SK-MEL-5 (cell line): ENCODE results near the gene MED27. TPM values are rescaled to one million over a fixed set of nuclear protein-coding genes. Genes with fewer than 3 reads are reported as not detected.

Experiments used
- DNase-seq: peaks from one replicate; pipeline ENCODE4 v3.0.0-alpha.2; 2016; ENCODE audit warnings: low read depth, low spot score
- in situ Hi-C: cut with HindIII; loops from 2 replicates; pipeline ENCODE4 v1.10.0; 2016; ENCODE audit warnings: low sequenced_read_pairs, high pct_unique_total_duplicates, low pct_unique_long_range_greater_than_20kb
- total RNA-seq: library from RNA; depleted of rRNA; stranded (reverse); fragments of >200 nt; shearing (Covaris generic); gene quantifications from 2 replicates; pipeline ENCODE4 v1.2.3, GENCODE V29; 2014

Gene MED27
- total RNA-seq, 1 experiment from 2014 or later, result 25.4 TPM

DNA sequence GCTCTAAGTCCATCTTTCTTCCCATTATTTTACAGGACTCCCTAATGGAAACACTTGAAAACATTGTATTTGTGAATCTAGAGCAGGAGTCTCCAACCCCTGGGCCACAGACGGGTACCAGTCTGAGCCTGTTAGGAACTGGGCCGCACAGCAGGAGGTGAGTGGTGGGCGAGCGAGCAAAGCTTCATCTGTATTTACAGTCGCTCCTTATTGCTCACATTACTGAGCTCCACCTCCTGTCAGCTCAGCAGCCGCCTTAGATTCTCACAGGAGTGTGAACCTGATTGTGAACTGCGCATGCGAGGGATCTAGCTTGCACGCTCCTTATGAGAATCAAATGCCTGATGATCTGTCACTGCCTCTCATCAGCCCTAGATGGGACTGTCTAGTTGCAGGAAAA, 111.0 kb downstream of the MED27 start:
- no peak for DNase-seq
- in situ Hi-C loops, result loop anchor here (25.0 kb wide), 1 partner anchor 156 kb away; no protein-coding TSS in a partner anchor

GRCh38 chr9:131965841-131966240, 113.8 kb downstream of the MED27 start:
- peak; percentile 15 for DNase-seq
- in situ Hi-C loops, result loop anchor here (25.0 kb wide), 1 partner anchor 154 kb away; no protein-coding TSS in a partner anchor

DNA sequence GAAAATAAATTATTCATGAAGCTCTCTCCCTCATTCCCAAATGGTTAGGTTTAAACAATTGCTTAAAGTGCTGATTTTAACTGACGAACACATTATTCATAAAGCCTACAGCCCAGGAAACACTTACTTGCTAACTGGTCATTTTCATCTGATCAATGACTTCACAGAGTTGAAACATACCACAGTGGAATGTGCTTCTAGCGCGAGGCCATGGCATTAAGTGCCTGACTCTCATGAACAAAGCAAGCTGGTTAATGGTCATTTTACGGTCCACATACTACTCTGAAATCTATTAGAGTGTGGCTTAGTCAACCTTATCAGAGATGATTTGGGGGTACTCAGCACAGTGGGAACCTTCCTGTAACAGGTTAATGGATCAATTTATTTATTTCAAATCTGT, 114.6 kb downstream of the MED27 start:
- in situ Hi-C loops, result loop anchor here (25.0 kb wide), 1 partner anchor 153 kb away; no protein-coding TSS in a partner anchor
- no peak for DNase-seq

DNA sequence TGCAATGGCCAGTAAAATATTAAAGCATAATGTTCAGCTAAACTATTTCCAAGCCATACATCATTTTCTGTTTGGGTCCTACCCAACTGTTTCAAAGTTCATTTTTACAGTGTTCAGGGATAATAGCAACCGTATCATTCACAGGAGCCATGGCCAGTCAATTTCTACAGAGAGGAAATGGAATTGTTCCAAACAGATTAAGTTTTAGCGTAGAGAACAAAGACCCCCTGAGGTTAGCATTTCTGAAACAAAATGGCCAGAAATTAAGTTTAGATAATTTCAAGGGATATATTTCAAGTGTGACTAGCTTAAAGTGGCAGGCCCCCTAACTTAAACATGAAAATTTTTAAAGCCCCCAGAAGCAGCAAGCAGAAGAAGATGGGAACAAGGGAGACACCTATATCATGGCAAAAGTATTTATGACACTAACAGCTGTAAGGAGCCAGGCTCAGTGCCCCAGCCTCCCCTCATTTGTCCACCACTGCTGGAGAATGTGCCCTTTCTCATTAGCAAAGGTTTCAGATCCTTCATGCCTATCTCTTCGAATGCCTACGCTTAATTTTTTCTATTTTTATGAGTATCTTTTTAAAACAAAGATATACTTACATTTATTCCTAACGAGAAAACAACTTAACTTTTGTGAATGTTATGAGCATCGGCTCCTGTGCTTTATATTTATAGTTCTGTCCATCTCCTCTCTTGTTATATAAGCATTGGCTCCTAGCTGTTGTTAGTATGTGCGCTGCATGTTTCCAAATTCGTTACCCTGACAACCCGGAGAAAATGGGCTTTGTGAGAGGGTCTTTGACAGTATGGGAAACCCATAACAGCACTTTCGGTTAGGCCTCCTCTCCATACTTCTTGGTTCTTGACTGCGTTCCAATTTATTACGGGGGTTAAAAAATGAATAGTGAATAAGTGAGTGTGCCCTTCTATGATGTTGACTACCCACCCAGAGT, 116.3 kb downstream of the MED27 start:
- in situ Hi-C loops, result loop anchor here (25.0 kb wide), 1 partner anchor 151 kb away; no protein-coding TSS in a partner anchor
- DNase-seq, result no peak

- in situ Hi-C loops, result loop anchor here (25.0 kb wide), 1 partner anchor 149 kb away; no protein-coding TSS in a partner anchor
- no peak for DNase-seq
Observed at GRCh38 chr9:131961496-131961880, 118.2 kb downstream of the MED27 start.

GRCh38 chr9:131960851-131961495, 118.7 kb downstream of the MED27 start:
- DNase-seq, result peak; percentile 88
- in situ Hi-C loops, result loop anchor here (25.0 kb wide), 1 partner anchor 149 kb away; no protein-coding TSS in a partner anchor

DNA sequence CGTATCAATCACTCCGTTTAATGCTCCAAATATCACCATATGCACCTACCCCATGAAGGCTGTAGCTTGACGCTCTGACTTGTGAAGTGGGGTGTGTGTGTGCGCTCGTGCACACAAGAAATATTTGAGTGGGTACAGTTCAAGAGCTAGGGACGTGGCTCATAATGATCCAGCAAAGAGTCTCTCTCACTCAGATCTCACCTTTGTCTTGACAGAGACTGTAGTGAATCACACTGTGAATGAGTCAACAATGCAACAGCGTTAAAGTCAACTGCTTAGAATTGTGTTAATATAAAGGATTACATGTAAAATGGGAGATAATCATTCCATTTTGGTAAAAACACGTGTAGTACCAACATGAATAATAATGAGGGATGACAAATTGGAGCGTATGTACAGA, 119.4 kb downstream of the MED27 start:
- DNase-seq, result no peak
- in situ Hi-C loops, result loop anchor here (25.0 kb wide), 1 partner anchor 148 kb away; no protein-coding TSS in a partner anchor

DNA sequence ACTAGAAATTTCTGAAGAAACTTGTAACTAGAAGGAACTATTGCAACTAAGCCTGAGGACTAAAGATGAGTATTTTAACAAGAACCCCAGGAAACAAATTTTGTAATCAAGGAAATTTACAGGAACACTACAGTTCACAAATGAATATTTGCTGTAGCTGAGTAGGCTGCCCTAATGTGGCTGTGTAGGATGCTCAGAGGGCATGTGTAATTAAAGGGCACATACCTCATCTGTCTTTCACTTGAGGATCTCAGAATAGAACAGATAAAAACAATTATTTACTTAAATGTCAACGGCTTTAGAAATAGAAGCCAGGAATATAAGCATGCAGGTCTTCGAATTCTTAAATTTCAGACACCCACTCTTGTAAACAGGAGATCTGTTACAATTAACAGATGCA, 119.8 kb downstream of the MED27 start:
- DNase-seq, result no peak
- in situ Hi-C loops, result loop anchor here (25.0 kb wide), 1 partner anchor 148 kb away; no protein-coding TSS in a partner anchor

- in situ Hi-C loops, result loop anchor here (25.0 kb wide), 1 partner anchor 147 kb away; no protein-coding TSS in a partner anchor
- DNase-seq, result no peak
Observed at GRCh38 chr9:131959056-131959455, 120.6 kb downstream of the MED27 start.

GRCh38 chr9:131954299-131954698, 125.4 kb downstream of the MED27 start:
- in situ Hi-C loops, result loop anchor here (25.0 kb wide), 1 partner anchor 142 kb away; no protein-coding TSS in a partner anchor
- peak; percentile 42 for DNase-seq

GRCh38 chr9:131951905-131952304, 127.8 kb downstream of the MED27 start:
- DNase-seq, result no peak
- in situ Hi-C loops, result loop anchor here (25.0 kb wide), 1 partner anchor 140 kb away; no protein-coding TSS in a partner anchor

GRCh38 chr9:131951155-131951554, 128.5 kb downstream of the MED27 start:
- DNase-seq, result no peak
- in situ Hi-C loops, result loop anchor here (25.0 kb wide), 1 partner anchor 139 kb away; no protein-coding TSS in a partner anchor

DNA sequence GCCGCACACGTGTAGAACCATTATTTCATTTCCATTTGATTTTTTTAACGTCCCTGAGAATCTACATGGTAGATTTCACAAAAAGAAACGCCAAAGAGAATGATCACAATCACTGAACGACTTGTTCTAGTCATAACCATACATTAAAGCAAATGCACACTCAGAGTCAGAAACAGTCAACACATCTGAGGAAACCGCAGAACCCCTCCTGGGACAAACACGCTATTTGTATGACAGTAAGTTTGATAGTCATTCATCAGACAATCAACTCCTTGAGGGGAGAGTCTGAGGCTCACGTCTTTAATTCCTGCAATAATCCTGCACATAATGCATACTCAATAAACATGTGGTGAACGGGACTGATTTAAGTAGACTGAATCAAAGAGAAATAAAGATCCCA, 129.2 kb downstream of the MED27 start:
- in situ Hi-C loops, result loop anchor here (25.0 kb wide), 1 partner anchor 138 kb away; no protein-coding TSS in a partner anchor
- no peak for DNase-seq

DNA sequence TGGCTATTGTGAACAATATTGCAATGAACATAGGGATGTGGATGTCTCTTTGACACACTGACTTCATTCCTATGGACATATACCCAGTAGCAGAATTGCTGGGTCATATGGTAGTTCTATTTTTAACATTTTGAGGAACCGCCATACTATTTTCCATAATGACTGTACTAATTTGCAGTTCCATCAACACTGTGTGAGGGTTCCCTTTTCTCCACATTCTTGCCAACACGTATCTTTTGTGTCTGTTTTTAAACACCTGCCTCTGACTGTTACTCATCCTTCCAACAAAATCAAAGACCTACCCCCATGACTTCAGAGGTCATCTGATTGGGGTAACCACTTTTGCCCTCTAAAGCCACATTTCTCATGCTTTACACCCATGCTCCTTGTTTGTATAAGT, 133.5 kb downstream of the MED27 start:
- in situ Hi-C loops, result no loop called here

DNA sequence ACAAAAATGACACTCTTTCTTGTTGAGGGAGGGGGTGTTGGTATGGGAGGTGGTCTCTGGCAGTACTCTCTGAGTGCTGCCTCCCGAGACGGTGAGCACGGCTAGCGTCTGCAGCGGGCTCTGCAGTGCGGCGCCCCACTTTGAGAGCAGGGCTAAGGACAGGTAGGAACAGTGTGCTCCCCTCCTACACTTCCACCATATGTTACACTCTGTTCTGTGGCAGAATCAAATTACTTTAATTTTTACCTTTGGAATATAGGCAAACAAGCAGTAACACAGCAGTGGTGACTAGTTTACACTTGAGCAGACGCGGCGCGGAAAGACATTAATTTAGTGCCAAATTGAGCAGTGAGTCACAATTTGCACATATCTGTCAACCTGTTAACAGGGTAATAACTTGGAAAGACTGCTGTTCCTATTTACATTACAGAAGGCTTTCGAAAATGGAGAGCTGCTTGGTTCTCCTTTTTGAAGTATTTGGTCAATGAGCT, 136.3 kb downstream of the MED27 start:
- in situ Hi-C loops, result no loop called here
- DNase-seq, result no peak

More for the DNA sequence above, 133.5 kb downstream of the MED27 start:
- DNase-seq, result no peak

- in situ Hi-C loops, result no loop called here
- DNase-seq, result no peak
Observed at GRCh38 chr9:131942146-131942720, 137.4 kb downstream of the MED27 start.

GRCh38 chr9:131937451-131937850, 142.2 kb downstream of the MED27 start:
- DNase-seq, result no peak
- in situ Hi-C loops, result no loop called here
